22Rv1 (cell line): Measurements from ENCODE around the gene NAV2.

ENCODE experiments used
- CTCF ChIP-seq: fragments of 450-650 bp; IDR thresholded peaks from 2 replicates; pipeline ENCODE4 v1.5.1; 2017; ENCODE audit warnings: mild to moderate bottlenecking
- ZFX ChIP-seq: fragments of 450-650 bp; IDR thresholded peaks from 2 replicates; pipeline ENCODE4 v1.6.1; 2017; ENCODE audit warnings: antibody characterized with exemption, borderline replicate concordance

GRCh38 chr11:20017320-20017719 lies 304.7 kb downstream of the NAV2 start:
- TF ChIP-seq CTCF, result no peak
- TF ChIP-seq ZFX, result no peak
